Left ventricle myocardium inferior (tissue), 1 donor: ENCODE data around the gene DNAH11. TPM values are rescaled to one million over a fixed set of nuclear protein-coding genes. Genes with fewer than 3 reads are reported as not detected.
A peak's percentile ranks its signal among the peaks of the same experiment; 100 is the strongest.

Source experiments
- DNase-seq: peaks from one replicate; pipeline ENCODE4 v3.0.0-alpha.2; 2020
- H3K27ac ChIP-seq: fragments of 200-600 bp; replicated peaks from 2 replicates; pipeline ENCODE4 v1.8.0; 2021
- H3K27me3 ChIP-seq: fragments of 200-600 bp; 2 replicates; pipeline ENCODE4 v1.8.0; 2021; ENCODE audit warnings: low read depth
- H3K36me3 ChIP-seq: fragments of 200-600 bp; 2 replicates; pipeline ENCODE4 v1.8.0; 2021
- H3K4me1 ChIP-seq: fragments of 200-600 bp; 2 replicates; pipeline ENCODE4 v1.8.0; 2021
- H3K4me3 ChIP-seq: fragments of 200-600 bp; 2 replicates; pipeline ENCODE4 v1.8.0; 2021; ENCODE audit warnings: mild to moderate bottlenecking, moderate library complexity
- H3K9me3 ChIP-seq: fragments of 200-600 bp; replicated peaks from 2 replicates; pipeline ENCODE4 v1.8.0; 2021
- intact Hi-C: fragments of 100-400 bp; cut with micrococcal nuclease; formaldehyde crosslinking; loops from one replicate; pipeline ENCODE4 v1.11.0; 2022
- total RNA-seq: library from RNA; stranded (reverse); fragmentation: NEBNext Ultra II Directional; extraction: Animal tissue kit (Norgen Biotek cat#: 25700); gene quantifications from one replicate; pipeline ENCODE4 v1.2.1, GENCODE V29; 2021
- TF ChIP-seq, protein P1 (sequence below): fragments of 200-600 bp; IDR thresholded peaks from 2 replicates; pipeline ENCODE4 v1.8.0; 2021; ENCODE audit warnings: antibody characterized with exemption, mild to moderate bottlenecking, borderline replicate concordance
- donor health status: DM: no; HTN: yes; CAD: no; lungs with severe emphysema.

Gene DNAH11
- total RNA-seq, 1 donor from 2014 or later, result 0.74 TPM

DNA sequence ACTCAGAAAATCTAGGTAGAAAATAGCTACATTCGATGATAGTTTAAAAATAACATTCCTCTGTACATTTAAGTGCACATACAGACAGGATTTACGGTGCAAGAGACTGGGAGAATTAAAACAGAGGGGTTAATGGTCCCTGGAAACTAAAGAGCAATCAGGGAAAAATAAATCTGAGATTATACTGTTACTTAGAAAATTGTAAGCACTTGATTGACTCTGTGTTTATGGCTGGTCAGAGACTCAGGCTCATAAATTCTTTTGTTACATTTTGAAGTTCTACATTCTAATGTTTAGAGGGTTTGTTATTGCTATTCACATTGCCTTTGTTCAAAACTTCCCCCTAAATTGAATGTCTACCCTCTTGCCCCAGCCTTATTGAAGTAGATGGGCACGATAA, 348.5 kb downstream of the DNAH11 start:
- Histone ChIP-seq H3K36me3 (no peaks in the 10 kb centered on the region), H3K27ac (no peak overlapping the region), H3K4me3 (no peak overlapping the region), H3K27me3 (no peaks in the 10 kb centered on the region), H3K9me3 (no peaks in the 10 kb centered on the region), H3K4me1 (peaks cover 6% of the 10 kb centered on the region)
- no peak for DNase-seq
- TF ChIP-seq, protein P1, sequence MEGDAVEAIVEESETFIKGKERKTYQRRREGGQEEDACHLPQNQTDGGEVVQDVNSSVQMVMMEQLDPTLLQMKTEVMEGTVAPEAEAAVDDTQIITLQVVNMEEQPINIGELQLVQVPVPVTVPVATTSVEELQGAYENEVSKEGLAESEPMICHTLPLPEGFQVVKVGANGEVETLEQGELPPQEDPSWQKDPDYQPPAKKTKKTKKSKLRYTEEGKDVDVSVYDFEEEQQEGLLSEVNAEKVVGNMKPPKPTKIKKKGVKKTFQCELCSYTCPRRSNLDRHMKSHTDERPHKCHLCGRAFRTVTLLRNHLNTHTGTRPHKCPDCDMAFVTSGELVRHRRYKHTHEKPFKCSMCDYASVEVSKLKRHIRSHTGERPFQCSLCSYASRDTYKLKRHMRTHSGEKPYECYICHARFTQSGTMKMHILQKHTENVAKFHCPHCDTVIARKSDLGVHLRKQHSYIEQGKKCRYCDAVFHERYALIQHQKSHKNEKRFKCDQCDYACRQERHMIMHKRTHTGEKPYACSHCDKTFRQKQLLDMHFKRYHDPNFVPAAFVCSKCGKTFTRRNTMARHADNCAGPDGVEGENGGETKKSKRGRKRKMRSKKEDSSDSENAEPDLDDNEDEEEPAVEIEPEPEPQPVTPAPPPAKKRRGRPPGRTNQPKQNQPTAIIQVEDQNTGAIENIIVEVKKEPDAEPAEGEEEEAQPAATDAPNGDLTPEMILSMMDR, result no peak
- intact Hi-C loops, result no loop called here

DNA sequence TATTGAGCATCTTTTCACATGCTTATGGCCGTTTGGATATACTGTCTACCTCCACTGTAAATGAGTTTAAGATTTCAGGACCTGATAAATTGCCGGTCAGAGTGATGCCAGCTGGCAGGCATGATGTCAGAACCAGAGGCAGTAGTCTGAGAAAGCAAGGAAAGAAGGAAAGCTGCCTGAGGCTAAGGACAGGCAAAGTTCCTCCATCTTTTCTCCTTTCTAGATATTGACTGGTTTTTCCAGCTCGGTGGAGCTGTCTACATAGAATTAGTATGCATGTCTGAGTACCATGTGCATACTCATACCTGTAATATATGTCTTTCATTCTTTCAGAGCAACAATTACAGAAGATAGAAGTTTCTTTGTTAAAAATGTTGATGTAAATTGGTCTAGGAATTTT, 350.6 kb downstream of the DNAH11 start:
- Histone ChIP-seq H3K9me3 (no peaks in the 10 kb centered on the region), H3K36me3 (no peaks in the 10 kb centered on the region), H3K27me3 (no peaks in the 10 kb centered on the region), H3K27ac (no peak overlapping the region), H3K4me3 (no peak overlapping the region), H3K4me1 (peaks cover 10% of the 10 kb centered on the region)
- intact Hi-C loops, result no loop called here
- TF ChIP-seq, protein P1, result no peak
- no peak for DNase-seq

DNA sequence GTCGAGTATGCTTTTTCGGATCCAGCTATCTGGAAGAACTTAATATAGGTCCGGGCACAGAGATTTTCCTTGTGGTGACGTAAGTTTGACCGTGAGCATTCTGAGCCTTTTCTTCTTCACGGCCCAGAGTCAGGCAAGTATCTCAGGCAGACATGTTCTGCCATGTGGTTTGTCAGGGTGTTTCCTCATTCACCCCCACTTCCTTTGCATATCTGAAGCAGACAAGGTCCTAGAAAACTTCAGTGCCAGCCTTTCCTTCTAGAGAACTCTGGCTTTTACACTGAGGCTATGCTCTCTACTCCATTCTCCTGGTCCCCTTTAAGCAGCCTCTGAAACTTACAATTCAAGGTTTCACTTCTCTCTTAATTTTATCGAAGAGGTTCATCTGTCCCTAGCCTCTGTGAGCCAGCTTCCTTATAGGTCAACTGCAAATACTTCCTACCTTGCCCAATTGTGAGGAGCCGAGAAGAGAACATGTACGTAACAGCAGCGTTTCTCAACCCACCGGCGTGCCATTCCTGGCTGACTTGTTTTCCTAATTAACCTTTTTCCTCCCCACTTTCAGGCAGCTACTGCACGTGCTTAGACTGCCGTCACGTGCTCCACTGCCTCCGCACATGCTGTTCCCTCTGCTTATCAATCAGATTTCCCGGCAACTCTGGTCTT, 355.6 kb downstream of the DNAH11 start:
- H3K4me1 ChIP-seq, result peaks cover 24% of the 10 kb centered on the region
- no peaks in the 10 kb centered on the region for H3K27me3 ChIP-seq
- no peak overlapping the region for H3K4me3 ChIP-seq
- peaks cover 36% of the 10 kb centered on the region for H3K36me3 ChIP-seq
- TF ChIP-seq, protein P1, result no peak
- intact Hi-C loops, result no loop called here
- no peak for DNase-seq
- H3K27ac ChIP-seq, result peak overlapping the region; percentile 16
- H3K9me3 ChIP-seq, result no peaks in the 10 kb centered on the region

DNA sequence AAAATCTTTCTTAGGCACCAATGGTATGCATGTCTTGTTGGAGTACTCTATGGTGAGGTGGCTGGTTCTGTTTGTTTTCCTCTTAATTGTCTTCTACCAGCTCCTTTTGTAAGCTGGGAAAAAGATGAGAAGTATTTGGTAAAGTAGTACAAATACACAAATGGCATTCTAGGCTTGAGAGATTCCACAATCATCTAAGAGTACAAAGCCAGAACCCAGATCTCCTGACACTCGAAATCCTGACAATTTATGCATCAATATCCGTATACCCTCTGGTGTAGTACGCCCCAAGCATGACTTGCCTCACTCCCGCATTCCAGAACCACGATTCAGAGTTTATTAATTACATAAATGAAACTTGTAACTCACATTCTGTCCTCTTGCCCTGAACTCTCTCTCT, 359.4 kb downstream of the DNAH11 start:
- Histone ChIP-seq H3K9me3 (no peaks in the 10 kb centered on the region), H3K27me3 (no peaks in the 10 kb centered on the region), H3K27ac (no peak overlapping the region), H3K4me3 (no peak overlapping the region), H3K36me3 (peaks cover 66% of the 10 kb centered on the region), H3K4me1 (peaks cover 25% of the 10 kb centered on the region)
- intact Hi-C loops, result no loop called here
- TF ChIP-seq, protein P1, result no peak
- no peak for DNase-seq

DNA sequence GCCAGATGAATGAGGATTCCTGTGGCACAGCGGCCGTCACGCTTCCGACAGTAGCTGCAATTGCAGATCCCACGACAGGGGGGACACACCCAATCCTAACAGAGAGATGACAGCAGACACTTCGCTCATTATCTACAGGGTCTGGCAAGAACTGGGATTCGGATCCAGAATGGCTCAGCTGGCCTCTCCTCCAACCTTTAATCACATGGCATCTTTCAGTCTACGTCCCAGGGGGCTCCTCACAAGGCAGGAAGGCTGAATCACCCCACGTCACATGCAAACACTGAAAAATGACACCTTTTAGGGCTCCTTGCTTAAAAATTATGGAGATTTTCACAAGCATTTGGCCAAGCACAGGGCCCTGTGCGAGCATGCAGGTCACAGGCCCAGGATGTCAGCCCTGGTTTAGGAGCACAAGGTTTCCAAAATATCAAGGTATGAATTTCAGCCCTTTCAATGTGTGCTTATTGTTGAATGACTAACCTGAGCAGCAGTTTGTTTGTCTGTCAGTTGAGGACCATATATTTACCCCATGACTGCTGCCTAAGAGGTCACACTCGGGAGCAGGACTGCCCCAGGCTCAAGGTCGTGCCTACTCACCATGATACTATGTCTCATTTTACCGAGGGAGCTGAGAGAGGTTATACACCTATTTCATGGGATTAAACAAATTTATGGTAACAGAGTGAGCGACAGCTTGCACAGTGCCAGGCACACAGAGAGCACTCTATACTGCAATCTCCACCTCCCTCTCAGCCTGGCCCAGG, 360.4 kb downstream of the DNAH11 start:
- Histone ChIP-seq H3K27me3 (no peaks in the 10 kb centered on the region), H3K4me3 (no peak overlapping the region), H3K4me1 (peaks cover 27% of the 10 kb centered on the region), H3K9me3 (no peaks in the 10 kb centered on the region), H3K36me3 (peaks cover 75% of the 10 kb centered on the region), H3K27ac (peak overlapping the region; percentile 14)
- intact Hi-C loops, result no loop called here
- TF ChIP-seq, protein P1, result no peak
- no peak for DNase-seq
